ENCODE results near the gene ASB13. TPM values are rescaled to one million over a fixed set of nuclear protein-coding genes. Genes with fewer than 3 reads are reported as not detected.

Gene ASB13
- total and polyA plus RNA-seq, 2 experiments from 2014 or later, result 11.6 to 20.2 TPM

GRCh38 chr10:5631936-5632335 is 34.5 kb downstream of the ASB13 start:
- Mint-ChIP-seq H3K4me1 (peaks cover 4% of the 10 kb centered on the region), H3K36me3 (ENCODE audit: low read depth) (no peaks in the 10 kb centered on the region), H3K27ac (no peak overlapping the region), H3K4me3 (no peak overlapping the region), H3K27me3 (ENCODE audit: insufficient read depth, low read depth, poor library complexity) (peaks cover 1% of the 10 kb centered on the region), H3K9me3 (no peaks in the 10 kb centered on the region)
- no peak overlapping the region for H3K27ac ChIP-seq (ENCODE audit: low read depth)
- H3K36me3 ChIP-seq (ENCODE audit: insufficient read depth), result no peaks in the 10 kb centered on the region
- H3K4me2 ChIP-seq, result no peak overlapping the region
- TF ChIP-seq STAT1 (IDR thresholded peaks at IDR 0.05; ENCODE audit: unreplicated experiment) (no peak), CTCF (conservative IDR thresholded peaks at IDR 0.05; ENCODE audit: low read depth in 2 of 2) (no peak)
- no peak overlapping the region for H3K4me3 ChIP-seq
- no peak for ATAC-seq
- no peak for DNase-seq (ENCODE audit: low spot score)
- no peaks in the 10 kb centered on the region for H4K20me1 ChIP-seq (replicated peaks; ENCODE audit: insufficient read depth)
- H3K79me2 ChIP-seq (replicated peaks; ENCODE audit: insufficient read depth), result no peaks in the 10 kb centered on the region
- H2AFZ ChIP-seq, result no peak overlapping the region
- 0 out of 2 replicates have a peak, but pooled peaks cover 8% of the 10 kb centered on the region for H3F3A ChIP-seq (replicated peaks; ENCODE audit: low read depth)
- H3K9me2 ChIP-seq (ENCODE audit: insufficient read depth), result no peaks in the 10 kb centered on the region
- H3K4me1 ChIP-seq (ENCODE audit: insufficient read depth), result peaks cover 5% of the 10 kb centered on the region; the same call in 1 of the 2 replicates
- H3K27me3 ChIP-seq (ENCODE audit: insufficient read depth), result no peaks in the 10 kb centered on the region

- Mint-ChIP-seq H3K27me3 (ENCODE audit: insufficient read depth, low read depth, poor library complexity) (no peaks in the 10 kb centered on the region), H3K9me3 (no peaks in the 10 kb centered on the region), H3K27ac (no peak overlapping the region), H3K4me3 (no peak overlapping the region), H3K36me3 (ENCODE audit: low read depth) (no peaks in the 10 kb centered on the region), H3K4me1 (peaks cover 4% of the 10 kb centered on the region)
- Histone ChIP-seq H3K4me2 (no peak overlapping the region), H2AFZ (no peak overlapping the region), H3F3A (replicated peaks; ENCODE audit: low read depth) (0 out of 2 replicates have a peak, but pooled peaks cover 8% of the 10 kb centered on the region), H3K79me2 (replicated peaks; ENCODE audit: insufficient read depth) (no peaks in the 10 kb centered on the region), H4K20me1 (replicated peaks; ENCODE audit: insufficient read depth) (no peaks in the 10 kb centered on the region), H3K27me3 (ENCODE audit: insufficient read depth) (no peaks in the 10 kb centered on the region), H3K27ac (ENCODE audit: low read depth) (no peak overlapping the region), H3K4me1 (ENCODE audit: insufficient read depth) (peaks cover 5% of the 10 kb centered on the region; the same call in 1 of the 2 replicates), H3K9me2 (ENCODE audit: insufficient read depth) (no peaks in the 10 kb centered on the region), H3K36me3 (ENCODE audit: insufficient read depth) (no peaks in the 10 kb centered on the region), H3K4me3 (no peak overlapping the region)
- TF ChIP-seq CTCF (conservative IDR thresholded peaks at IDR 0.05; ENCODE audit: low read depth in 2 of 2), result peak in 1 of 2 experiments; percentile 9; a peak in 1 of 4 replicates
- TF ChIP-seq ZNF331 (CRISPR knock-in tag; IDR thresholded peaks at IDR 0.05; ENCODE audit: low read depth), result no peak
- ATAC-seq (no peak), DNase-seq (ENCODE audit: low spot score) (no peak)
These were observed 36.3 kb downstream of the ASB13 start for GRCh38 chr10:5630112-5630436.

GRCh38 chr10:5629303-5630111 is 36.9 kb downstream of the ASB13 start:
- Histone ChIP-seq H3K79me2 (replicated peaks; ENCODE audit: insufficient read depth) (no peaks in the 10 kb centered on the region), H3K36me3 (ENCODE audit: insufficient read depth) (no peaks in the 10 kb centered on the region), H3K9me2 (ENCODE audit: insufficient read depth) (no peaks in the 10 kb centered on the region), H3K27ac (ENCODE audit: low read depth) (no peak overlapping the region), H3F3A (replicated peaks; ENCODE audit: low read depth) (0 out of 2 replicates have a peak, but pooled peaks cover 8% of the 10 kb centered on the region), H2AFZ (no peak overlapping the region), H3K4me1 (ENCODE audit: insufficient read depth) (peaks cover 5% of the 10 kb centered on the region; the same call in 1 of the 2 replicates), H3K4me2 (no peak overlapping the region), H4K20me1 (replicated peaks; ENCODE audit: insufficient read depth) (no peaks in the 10 kb centered on the region), H3K27me3 (ENCODE audit: insufficient read depth) (no peaks in the 10 kb centered on the region), H3K4me3 (no peak overlapping the region)
- ATAC-seq, result peak; percentile 95
- Mint-ChIP-seq H3K9me3 (no peaks in the 10 kb centered on the region), H3K36me3 (ENCODE audit: low read depth) (no peaks in the 10 kb centered on the region), H3K4me1 (peaks cover 4% of the 10 kb centered on the region), H3K4me3 (no peak overlapping the region), H3K27ac (no peak overlapping the region), H3K27me3 (ENCODE audit: insufficient read depth, low read depth, poor library complexity) (no peaks in the 10 kb centered on the region)
- DNase-seq (ENCODE audit: low spot score), result peak; percentile 81
- TF ChIP-seq CTCF (conservative IDR thresholded peaks at IDR 0.05; ENCODE audit: low read depth in 2 of 2) (peak; percentile 92 to 95), STAT1 (IDR thresholded peaks at IDR 0.05; ENCODE audit: unreplicated experiment) (no peak), CREB1 (CRISPR knock-in tag; IDR thresholded peaks at IDR 0.05; ENCODE audit: low read depth) (no peak), POLR2AphosphoS5 (IDR thresholded peaks at IDR 0.05; ENCODE audit: low read depth) (no peak), REST (IDR thresholded peaks at IDR 0.05; ENCODE audit: unreplicated experiment) (no peak), EZH2 (IDR thresholded peaks at IDR 0.05; ENCODE audit: low read depth, unreplicated experiment) (no peak)

All from GM23338 (cell line).